IPS DF 6.9 (cell line): ENCODE results near the gene RNF10.
"Not testable (repeated sequence)": the region's sequence is repeated elsewhere in the genome, so short reads cannot be mapped to it uniquely, and the experiment has no call there.

Source experiments
- DNase-seq: peaks from one replicate; pipeline ENCODE4 v3.0.0-alpha.2; 2013; ENCODE audit warnings: low read depth, low spot score
- H3K27ac ChIP-seq: one replicate; pipeline ENCODE4 v1.5.1; 2013; ENCODE audit warnings: low read length, control low read depth
- H3K27me3 ChIP-seq: 2 replicates; pipeline ENCODE4 v1.6.1; 2013; ENCODE audit warnings: mild to moderate bottlenecking, low read length; ENCODE audit not compliant: control insufficient read depth, insufficient read depth
- H3K36me3 ChIP-seq: 2 replicates; pipeline ENCODE4 v1.6.1; 2013; ENCODE audit warnings: low read length; ENCODE audit not compliant: control insufficient read depth, insufficient read depth
- H3K4me1 ChIP-seq: 2 replicates; pipeline ENCODE4 v1.6.1; 2013; ENCODE audit warnings: low read length; ENCODE audit not compliant: control insufficient read depth, insufficient read depth
- H3K4me3 ChIP-seq: 2 replicates; pipeline ENCODE4 v1.5.1; 2013; ENCODE audit warnings: mild to moderate bottlenecking, low read length
- H3K9me3 ChIP-seq: 2 replicates; pipeline ENCODE4 v1.6.1; 2013; ENCODE audit warnings: low read length, inconsistent platforms; ENCODE audit not compliant: control insufficient read depth, insufficient read depth
- WGBS: extraction: QIAGEN DNeasy Blood & Tissue Kit; methylation state at CpG from one replicate; pipeline ENCODE4 v1.1.7; 2013; ENCODE audit warnings: mixed read lengths, missing lambda C conversion rate; ENCODE audit not compliant: insufficient read length, insufficient coverage; 5-methylcytosine and 5-hydroxymethylcytosine counted together

Gene RNF10

GRCh38 chr12:120534203-120534702 is at the start of gene RNF10:
RNF10 (plus strand) TSS chr12:120534356; CDS start chr12:120534812, 456 bp downstream.
- Histone ChIP-seq H3K27me3 (no peaks in the 10 kb centered on the region), H3K4me1 (no peaks in the 10 kb centered on the region), H3K9me3 (no peaks in the 10 kb centered on the region), H3K4me3 (peak within 1 kb of the TSS; percentile 100), H3K36me3 (no peaks in the 10 kb centered on the region), H3K27ac (no peak within 1 kb of the TSS)
- no CpG with 5 or more reads among the region's 43 CpGs for WGBS
- DNase-seq, result peak; percentile 68

- H3K4me3 ChIP-seq, result no peak overlapping the region
- WGBS, result no CpG with 5 or more reads among the region's 7 CpGs
- no peak overlapping the region for H3K27ac ChIP-seq
- DNase-seq, result no peak
- no peaks in the 10 kb centered on the region for H3K9me3 ChIP-seq
- no peaks in the 10 kb centered on the region for H3K4me1 ChIP-seq
- no peaks in the 10 kb centered on the region for H3K36me3 ChIP-seq
- H3K27me3 ChIP-seq, result no peaks in the 10 kb centered on the region
Measured at GRCh38 chr12:120485961-120486881, 47.9 kb upstream of the RNF10 start.

- not testable (repeated sequence) for DNase-seq, H3K36me3 ChIP-seq, H3K4me1 ChIP-seq, H3K9me3 ChIP-seq, H3K27me3 ChIP-seq, H3K4me3 ChIP-seq, H3K27ac ChIP-seq
- WGBS, result no CpG with 5 or more reads among the region's 7 CpGs
Measured at GRCh38 chr12:120487552-120487951, 46.6 kb upstream of the RNF10 start.

- no peaks in the 10 kb centered on the region for H3K9me3 ChIP-seq
- no peak for DNase-seq
- no peaks in the 10 kb centered on the region for H3K36me3 ChIP-seq
- no peaks in the 10 kb centered on the region for H3K27me3 ChIP-seq
- H3K4me1 ChIP-seq, result no peaks in the 10 kb centered on the region
- H3K27ac ChIP-seq, result no peak overlapping the region
- no CpG with 5 or more reads among the region's 5 CpGs for WGBS
- H3K4me3 ChIP-seq, result no peak overlapping the region
Measured at GRCh38 chr12:120488057-120488640, 46.0 kb upstream of the RNF10 start.

GRCh38 chr12:120489018-120489417 is 45.1 kb upstream of the RNF10 start:
- DNase-seq, result no peak
- Histone ChIP-seq H3K4me3 (no peak overlapping the region), H3K27ac (no peak overlapping the region), H3K9me3 (no peaks in the 10 kb centered on the region), H3K4me1 (no peaks in the 10 kb centered on the region), H3K36me3 (no peaks in the 10 kb centered on the region), H3K27me3 (no peaks in the 10 kb centered on the region)
- no CpG with 5 or more reads among the region's 4 CpGs for WGBS

- H3K9me3 ChIP-seq, result no peaks in the 10 kb centered on the region
- no peak for DNase-seq
- WGBS, result no CpG with 5 or more reads among the region's 5 CpGs
- no peaks in the 10 kb centered on the region for H3K27me3 ChIP-seq
- H3K4me3 ChIP-seq, result no peak overlapping the region
- no peak overlapping the region for H3K27ac ChIP-seq
- H3K4me1 ChIP-seq, result no peaks in the 10 kb centered on the region
- no peaks in the 10 kb centered on the region for H3K36me3 ChIP-seq
Measured at GRCh38 chr12:120490325-120490724, 43.8 kb upstream of the RNF10 start.

- no CpG with 5 or more reads among the region's 2 CpGs for WGBS
- Histone ChIP-seq H3K27ac (no peak overlapping the region), H3K36me3 (no peaks in the 10 kb centered on the region), H3K4me1 (no peaks in the 10 kb centered on the region), H3K9me3 (no peaks in the 10 kb centered on the region), H3K4me3 (no peak overlapping the region), H3K27me3 (no peaks in the 10 kb centered on the region)
- no peak for DNase-seq
Measured at GRCh38 chr12:120490833-120491512, 43.2 kb upstream of the RNF10 start.

- WGBS, result no CpG with 5 or more reads among the region's 17 CpGs
- no peaks in the 10 kb centered on the region for H3K27me3 ChIP-seq
- peaks cover 5% of the 10 kb centered on the region; the same call in 1 of the 2 replicates for H3K36me3 ChIP-seq
- no peak for DNase-seq
- no peaks in the 10 kb centered on the region for H3K9me3 ChIP-seq
- H3K4me3 ChIP-seq, result peak overlapping the region; percentile 46; the same call in 1 of the 2 replicates
- H3K27ac ChIP-seq, result no peak overlapping the region
- H3K4me1 ChIP-seq, result no peaks in the 10 kb centered on the region
Measured at GRCh38 chr12:120495186-120495730, 38.9 kb upstream of the RNF10 start.

GRCh38 chr12:120495731-120496412 is 38.3 kb upstream of the RNF10 start, which contains the start of gene DYNLL1:
DYNLL1 (plus strand) TSS chr12:120496113; CDS start chr12:120496422, 309 bp downstream.
- peaks cover 5% of the 10 kb centered on the region; the same call in 1 of the 2 replicates for H3K36me3 ChIP-seq
- H3K27ac ChIP-seq, result no peak within 1 kb of the TSS
- H3K27me3 ChIP-seq, result no peaks in the 10 kb centered on the region
- WGBS, result no CpG with 5 or more reads among the region's 53 CpGs
- DNase-seq, result peak; percentile 98
- H3K4me1 ChIP-seq, result no peaks in the 10 kb centered on the region
- H3K9me3 ChIP-seq, result no peaks in the 10 kb centered on the region
- H3K4me3 ChIP-seq, result peak within 1 kb of the TSS; percentile 77
